SIG-M5 (cell line): ENCODE data around the gene PCDHGA3.
"Not testable (repeated sequence)": the region's sequence is repeated elsewhere in the genome, so short reads cannot be mapped to it uniquely, and the experiment has no call there.

ENCODE experiments used
- DNase-seq: peaks from one replicate; lab custom pipeline; 2025; lab: John Stamatoyannopoulos, UW

The PCDHGA3 gene

GRCh38 chr5:141383345-141383744 is 39.7 kb downstream of the PCDHGA3 start:
- no peak for DNase-seq

- DNase-seq, result no peak
These were observed 41.0 kb downstream of the PCDHGA3 start for GRCh38 chr5:141384471-141385267.

- not testable (repeated sequence) for DNase-seq
These were observed 44.1 kb downstream of the PCDHGA3 start, which contains the start of gene PCDHGB4 for GRCh38 chr5:141387557-141388311. TSS of gene PCDHGB4 (plus strand) at chr5:141387698. CDS start at chr5:141387885, 187 bp downstream.

- DNase-seq, result no peak
These were observed 45.0 kb downstream of the PCDHGA3 start for GRCh38 chr5:141388661-141389060.

- DNase-seq, result no peak
These were observed 45.8 kb downstream of the PCDHGA3 start for GRCh38 chr5:141389153-141390042.

- no peak for DNase-seq
These were observed 49.0 kb downstream of the PCDHGA3 start, which contains the start of gene PCDHGA8 for GRCh38 chr5:141392429-141393198. TSS of gene PCDHGA8 (plus strand) at chr5:141392633. CDS start at chr5:141392814, 181 bp downstream.

- DNase-seq, result no peak
These were observed 49.6 kb downstream of the PCDHGA3 start for GRCh38 chr5:141393267-141393666.

- DNase-seq, result not testable (repeated sequence)
These were observed 51.0 kb downstream of the PCDHGA3 start for GRCh38 chr5:141394401-141395187.
